Nephron (organoid): ENCODE data around the gene TH.
A peak's percentile ranks its signal among the peaks of the same experiment; 100 is the strongest.
"Not testable (repeated sequence)": the region's sequence is repeated elsewhere in the genome, so short reads cannot be mapped to it uniquely, and the experiment has no call there.

Experiments
- H3K27ac Mint-ChIP-seq, 3 experiments: 2 replicates each; pipeline ENCODE4 v1.8.0; 2020; ENCODE audit warnings: mixed read lengths in 3 of 3, mild to moderate bottlenecking in 2 of 3, moderate library complexity in 1 of 3
- H3K27me3 Mint-ChIP-seq: 2 replicates; pipeline ENCODE4 v1.8.0; 2021; ENCODE audit warnings: low read depth, mild to moderate bottlenecking, moderate library complexity, mixed read lengths
- H3K36me3 Mint-ChIP-seq: 2 replicates; pipeline ENCODE4 v1.8.0; 2020; ENCODE audit warnings: low read depth, mixed read lengths
- H3K4me1 Mint-ChIP-seq: 2 replicates; pipeline ENCODE4 v1.8.0; 2020; ENCODE audit warnings: mixed read lengths
- H3K4me3 Mint-ChIP-seq, 3 experiments: 2 replicates each; pipeline ENCODE4 v1.8.0; 2020; ENCODE audit warnings: mild to moderate bottlenecking in 3 of 3, mixed read lengths in 3 of 3, moderate library complexity in 2 of 3
- H3K9me3 Mint-ChIP-seq: 2 replicates; pipeline ENCODE4 v1.8.0; 2020; ENCODE audit warnings: mixed read lengths
- TF ChIP-seq, protein P1 (sequence below), 3 experiments: fragments of 200-600 bp; sonication (generic); IDR thresholded peaks; one replicate each; pipeline ENCODE4 v1.5.0; 2021; ENCODE audit warnings: antibody characterized with exemption in 3 of 3; ENCODE audit not compliant: unreplicated experiment in 3 of 3

Gene TH

DNA sequence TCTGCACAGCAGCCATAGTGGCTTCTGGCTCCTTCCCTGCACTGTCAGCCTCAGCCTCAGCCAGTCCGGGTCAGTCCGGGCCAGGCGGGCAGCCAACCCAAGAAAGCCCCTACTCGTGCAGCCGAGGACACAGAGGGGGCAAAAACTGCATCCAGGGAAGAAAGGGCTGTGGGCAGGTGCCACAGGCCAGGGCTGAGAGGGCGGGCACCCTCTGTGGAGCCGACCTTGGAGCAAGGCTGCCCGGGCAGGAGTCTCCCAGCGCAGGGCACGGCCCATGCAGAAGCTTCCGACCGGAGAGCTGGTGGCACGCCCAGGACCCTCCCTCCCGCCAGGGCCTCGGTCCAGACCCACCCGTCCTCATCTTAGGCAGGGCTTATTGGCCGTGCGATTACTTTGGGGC lies 10.5 kb upstream of the TH start:
- Mint-ChIP-seq H3K9me3 (no peaks in the 10 kb centered on the region), H3K27me3 (peaks cover 4% of the 10 kb centered on the region), H3K36me3 (no peaks in the 10 kb centered on the region), H3K4me1 (peaks cover 5% of the 10 kb centered on the region), H3K4me3 (no peak overlapping the region), H3K27ac (no peak overlapping the region)
- TF ChIP-seq, protein P1, sequence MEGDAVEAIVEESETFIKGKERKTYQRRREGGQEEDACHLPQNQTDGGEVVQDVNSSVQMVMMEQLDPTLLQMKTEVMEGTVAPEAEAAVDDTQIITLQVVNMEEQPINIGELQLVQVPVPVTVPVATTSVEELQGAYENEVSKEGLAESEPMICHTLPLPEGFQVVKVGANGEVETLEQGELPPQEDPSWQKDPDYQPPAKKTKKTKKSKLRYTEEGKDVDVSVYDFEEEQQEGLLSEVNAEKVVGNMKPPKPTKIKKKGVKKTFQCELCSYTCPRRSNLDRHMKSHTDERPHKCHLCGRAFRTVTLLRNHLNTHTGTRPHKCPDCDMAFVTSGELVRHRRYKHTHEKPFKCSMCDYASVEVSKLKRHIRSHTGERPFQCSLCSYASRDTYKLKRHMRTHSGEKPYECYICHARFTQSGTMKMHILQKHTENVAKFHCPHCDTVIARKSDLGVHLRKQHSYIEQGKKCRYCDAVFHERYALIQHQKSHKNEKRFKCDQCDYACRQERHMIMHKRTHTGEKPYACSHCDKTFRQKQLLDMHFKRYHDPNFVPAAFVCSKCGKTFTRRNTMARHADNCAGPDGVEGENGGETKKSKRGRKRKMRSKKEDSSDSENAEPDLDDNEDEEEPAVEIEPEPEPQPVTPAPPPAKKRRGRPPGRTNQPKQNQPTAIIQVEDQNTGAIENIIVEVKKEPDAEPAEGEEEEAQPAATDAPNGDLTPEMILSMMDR (IDR thresholded peaks at IDR 0.05; ENCODE audit: unreplicated experiment in 3 of 3): no peak

DNA sequence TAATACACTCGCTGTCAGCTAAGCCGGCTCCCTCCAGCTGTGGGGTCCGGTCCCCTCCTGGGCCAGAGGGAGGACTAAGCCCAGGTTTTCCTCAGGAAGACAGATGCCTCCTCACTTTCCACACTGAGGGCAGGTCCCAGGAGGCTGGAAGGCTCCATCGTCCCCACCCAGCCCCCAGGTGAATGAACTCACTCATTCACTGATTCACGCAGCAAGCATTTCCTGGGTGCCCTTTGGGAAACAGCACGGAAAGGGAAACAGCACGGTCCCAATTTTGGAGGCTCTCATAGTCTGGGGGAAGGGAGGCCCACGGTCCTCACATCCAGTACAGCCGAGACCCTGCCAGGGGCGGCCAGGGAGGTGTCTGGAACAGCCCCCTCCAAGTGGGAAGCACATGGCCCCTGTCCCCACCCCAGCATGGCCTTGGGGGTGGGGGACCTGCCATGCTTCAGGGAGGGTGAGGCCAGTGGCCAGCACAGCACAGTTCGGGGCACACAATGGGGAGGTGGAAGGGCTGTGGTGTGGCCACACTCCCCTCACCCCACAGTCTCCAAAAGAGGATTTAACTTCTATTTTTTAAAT lies 9.3 kb upstream of the TH start:
- TF ChIP-seq, protein P1 (IDR thresholded peaks at IDR 0.05; ENCODE audit: unreplicated experiment in 3 of 3): no peak
- Mint-ChIP-seq H3K4me3 (no peak overlapping the region), H3K9me3 (no peaks in the 10 kb centered on the region), H3K4me1 (peaks cover 9% of the 10 kb centered on the region), H3K27me3 (peaks cover 9% of the 10 kb centered on the region), H3K36me3 (no peaks in the 10 kb centered on the region), H3K27ac (no peak overlapping the region)

DNA sequence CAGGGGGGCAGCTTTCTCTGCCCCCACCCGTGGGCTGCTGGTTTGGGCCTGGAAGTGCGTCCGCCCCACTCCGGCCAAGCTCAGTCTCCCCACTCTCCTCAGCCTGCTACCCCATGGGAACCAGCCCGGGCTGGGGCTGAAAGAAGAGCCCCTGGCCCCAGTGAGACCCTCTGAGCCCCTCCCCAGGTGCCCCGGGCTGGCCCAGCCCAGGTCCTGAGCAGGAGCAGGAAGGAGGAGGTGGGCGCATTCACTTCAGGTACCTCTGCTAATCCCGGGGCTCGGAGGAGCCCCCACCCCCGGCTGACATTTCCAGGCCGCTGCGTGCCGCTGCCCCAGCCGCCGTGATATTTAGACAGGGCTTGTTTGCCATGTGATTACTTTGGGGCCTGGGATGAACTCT lies 8.7 kb upstream of the TH start:
- H3K36me3 Mint-ChIP-seq: no peaks in the 10 kb centered on the region
- TF ChIP-seq, protein P1 (IDR thresholded peaks at IDR 0.05; ENCODE audit: unreplicated experiment in 3 of 3): no peak
- no peak overlapping the region for H3K27ac Mint-ChIP-seq
- no peaks in the 10 kb centered on the region for H3K9me3 Mint-ChIP-seq
- peaks cover 9% of the 10 kb centered on the region for H3K4me1 Mint-ChIP-seq
- H3K27me3 Mint-ChIP-seq: peaks cover 9% of the 10 kb centered on the region
- H3K4me3 Mint-ChIP-seq: no peak overlapping the region

DNA sequence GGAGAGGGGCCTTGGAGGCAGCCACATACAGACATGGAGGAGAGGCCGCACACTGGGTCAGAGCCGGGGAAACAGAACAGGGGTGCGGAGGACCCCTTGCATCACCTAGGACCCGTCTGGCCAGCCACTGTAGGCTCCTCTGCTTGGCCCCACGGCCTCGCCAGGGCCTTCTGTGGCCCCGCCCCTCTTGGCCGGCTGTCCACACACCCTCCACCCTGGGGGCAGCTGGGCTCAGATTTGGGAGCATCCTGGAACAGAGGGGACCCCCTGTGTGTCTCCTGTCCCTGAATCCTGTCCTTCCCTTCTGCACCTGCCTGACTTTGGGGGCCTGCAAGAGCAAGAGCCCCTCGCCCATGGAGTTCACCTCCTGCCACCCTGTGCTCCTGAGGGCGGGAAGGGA lies 7.9 kb upstream of the TH start:
- Mint-ChIP-seq H3K36me3 (no peaks in the 10 kb centered on the region), H3K9me3 (no peaks in the 10 kb centered on the region), H3K4me3 (no peak overlapping the region), H3K27me3 (peaks cover 5% of the 10 kb centered on the region), H3K4me1 (peaks cover 9% of the 10 kb centered on the region), H3K27ac (peak overlapping the region in 1 of 3 experiments; percentile 61)
- TF ChIP-seq, protein P1 (IDR thresholded peaks at IDR 0.05; ENCODE audit: unreplicated experiment in 3 of 3): no peak

DNA sequence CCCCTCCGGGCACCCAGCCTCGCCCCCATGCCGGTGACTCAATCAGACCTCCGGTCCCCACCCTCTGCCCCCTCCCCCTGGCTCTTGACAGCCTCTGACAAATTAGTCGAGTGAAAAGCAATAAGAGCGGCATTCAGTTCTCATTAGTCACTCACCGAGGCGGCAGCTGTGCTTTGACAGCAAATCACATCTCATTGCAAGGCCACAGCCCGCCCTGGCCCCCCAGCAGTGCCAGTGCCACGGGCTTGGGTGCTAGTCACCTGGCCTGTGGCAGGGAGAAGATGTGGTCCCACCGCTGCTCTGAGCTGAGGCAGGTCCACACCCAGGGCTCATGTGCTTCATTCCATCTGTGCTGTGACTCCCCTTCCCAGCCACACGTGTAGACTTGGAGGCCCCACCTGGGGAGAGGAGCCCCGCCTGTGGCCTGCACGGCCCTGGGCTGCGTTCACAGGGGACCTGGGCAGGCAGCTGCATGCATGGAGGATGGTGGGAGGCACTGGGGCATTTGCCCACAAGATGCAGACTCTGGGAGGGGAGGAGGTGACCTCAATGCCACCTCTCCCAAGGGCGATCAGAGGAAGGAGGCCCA lies 7.4 kb upstream of the TH start:
- peaks cover 9% of the 10 kb centered on the region for H3K4me1 Mint-ChIP-seq
- H3K4me3 Mint-ChIP-seq: no peak overlapping the region
- TF ChIP-seq, protein P1 (IDR thresholded peaks at IDR 0.05; ENCODE audit: unreplicated experiment in 3 of 3): no peak
- H3K36me3 Mint-ChIP-seq: no peaks in the 10 kb centered on the region
- H3K9me3 Mint-ChIP-seq: no peaks in the 10 kb centered on the region
- H3K27ac Mint-ChIP-seq: peak overlapping the region in 2 of 3 experiments; percentile 24 to 61
- H3K27me3 Mint-ChIP-seq: peaks cover 5% of the 10 kb centered on the region

DNA sequence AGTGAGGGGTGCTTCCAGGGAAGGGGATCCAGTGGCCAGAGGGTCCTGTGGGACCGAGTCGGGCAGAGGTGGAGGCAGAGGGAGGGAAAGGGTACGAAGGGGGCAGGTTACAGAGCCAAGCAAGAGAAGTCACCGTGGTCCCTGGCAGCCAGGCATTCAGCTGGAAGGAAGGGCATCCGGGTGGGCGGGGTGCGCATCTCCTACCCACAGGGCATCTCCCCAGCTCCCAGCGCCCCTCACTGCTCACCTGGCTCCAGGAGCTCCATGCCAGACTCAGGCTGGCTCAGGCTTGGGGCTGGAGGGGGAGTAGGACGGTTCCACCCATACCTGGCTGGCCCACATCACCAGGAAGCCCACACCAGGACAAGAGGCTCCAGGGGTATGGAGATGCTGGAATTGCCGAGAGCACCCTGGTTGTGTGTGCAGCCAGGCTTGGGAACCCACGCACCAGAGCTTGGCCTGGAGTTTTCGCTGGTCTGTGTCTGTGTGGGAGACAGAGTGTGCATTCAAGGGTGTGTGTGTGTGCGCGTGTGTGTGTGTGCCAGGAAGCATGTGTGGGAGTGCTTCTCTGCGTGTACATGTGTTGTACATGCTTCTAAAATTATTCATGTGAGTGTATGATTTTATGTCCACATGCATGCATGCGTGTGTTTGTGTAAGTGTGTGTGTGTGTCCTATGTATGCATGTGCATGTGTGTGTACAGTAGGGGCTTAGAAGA lies 6.6 kb upstream of the TH start:
- not testable (repeated sequence) for H3K9me3 Mint-ChIP-seq, H3K4me1 Mint-ChIP-seq, H3K27me3 Mint-ChIP-seq, H3K36me3 Mint-ChIP-seq
- Mint-ChIP-seq H3K4me3 (peak overlapping the region in 1 of 3 experiments; percentile 16), H3K27ac (peak overlapping the region; percentile 24 to 87 (median 61))
